ENCODE measurements around the gene STPG3. TPM values are rescaled to one million over a fixed set of nuclear protein-coding genes. Genes with fewer than 3 reads are reported as not detected.

STPG3 gene
- total and polyA plus RNA-seq, 2 of the 4 experiments (the other 2 are of a cell fraction): not detected

GRCh38 chr9:137295849-137296669 is 45.0 kb downstream of the STPG3 start:
- Histone ChIP-seq H3K27ac (ENCODE audit: insufficient read depth, low read length) (no peak overlapping the region), H2BK120ac (ENCODE audit: low read depth, low read length) (no peak overlapping the region), H3K36me3 (ENCODE audit: control insufficient read depth, insufficient read depth, low read length) (no peaks in the 10 kb centered on the region), H3K4me1 (ENCODE audit: control insufficient read depth, insufficient read depth, low read length) (no peaks in the 10 kb centered on the region), H3K14ac (replicated peaks; ENCODE audit: low read depth, low read length) (no peak overlapping the region), H4K8ac (ENCODE audit: low read depth in 2 of 2, low read length in 2 of 2) (no peak overlapping the region), H2AK9ac (replicated peaks; ENCODE audit: low read depth, low read length, poor library complexity) (no peak overlapping the region), H3K18ac (ENCODE audit: low read depth, low read length) (no peak overlapping the region), H3K4me3 (ENCODE audit: insufficient read depth, low read depth, low read length) (peak overlapping the region; percentile 39), H2AFZ (replicated peaks; ENCODE audit: low read length, poor library complexity) (peak overlapping the region; percentile 76), H3K27me3 (ENCODE audit: control insufficient read depth, insufficient read depth, low read length) (peaks cover 33% of the 10 kb centered on the region), H2BK5ac (ENCODE audit: low read depth, low read length, poor library complexity, severe bottlenecking) (no peak overlapping the region), H4K20me1 (ENCODE audit: insufficient read depth, low read length) (no peaks in the 10 kb centered on the region), H2BK15ac (ENCODE audit: low read depth, low read length) (no peak overlapping the region), H3K9me3 (ENCODE audit: control insufficient read depth, insufficient read depth, low read length) (peaks cover 5% of the 10 kb centered on the region; the same call in 1 of the 2 replicates), H4K5ac (ENCODE audit: low read depth, low read length) (no peak overlapping the region), H3K23ac (ENCODE audit: low read depth, low read length) (no peak overlapping the region), H2BK20ac (ENCODE audit: low read depth, low read length) (no peak overlapping the region), H3K9me1 (ENCODE audit: insufficient read depth, low read length) (no peaks in the 10 kb centered on the region), H3K4me2 (ENCODE audit: low read depth, low read length) (no peak overlapping the region; the same call in 1 of the 2 replicates), H3K56ac (ENCODE audit: extremely low read depth, insufficient read depth, low read length) (no peak overlapping the region), H3K79me1 (ENCODE audit: low read depth in 1 of 2, low read length in 2 of 2) (no peaks in the 10 kb centered on the region), H4K91ac (ENCODE audit: insufficient read depth, low read depth, low read length) (no peak overlapping the region), H3K9ac (ENCODE audit: low read depth, low read length) (no peak overlapping the region), H3K4ac (ENCODE audit: low read depth, low read length) (no peak overlapping the region), H2AK5ac (ENCODE audit: low read depth, low read length) (no peak overlapping the region)
- no peak for DNase-seq
- no peak for TF ChIP-seq MAZ (IDR thresholded peaks at IDR 0.05; ENCODE audit: borderline replicate concordance, low read depth, low read length)
- TF ChIP-seq ELK1 (IDR thresholded peaks at IDR 0.05; ENCODE audit: borderline replicate concordance, low read depth, low read length): no peak
- TF ChIP-seq RAD21 (IDR thresholded peaks at IDR 0.05; ENCODE audit: low read length): no peak
- TF ChIP-seq RFX5 (IDR thresholded peaks at IDR 0.05; ENCODE audit: low read depth, low read length): no peak
- no peak for TF ChIP-seq NFE2L2 (IDR thresholded peaks at IDR 0.05; ENCODE audit: low read depth, low read length)
- no peak for TF ChIP-seq POLR2A (IDR thresholded peaks at IDR 0.05; ENCODE audit: low read depth, low read length)
- POLR2A ChIA-PET (ENCODE audit: unreplicated experiment): no interaction called here
- in situ Hi-C loops (cut with MboI; ENCODE audit: low sequenced_read_pairs): no loop called here
- 24% methylated on average over 29 of the region's 78 CpGs; no CpG with 5 or more reads in 1 of the 2 experiments for WGBS, 2 experiments (ENCODE audit: extremely low coverage in 2 of 2, insufficient read length in 1 of 2)
- dilution Hi-C loops (cut with HindIII; ENCODE audit: low sequenced_read_pairs, unreplicated experiment): no loop called here
- CTCF ChIA-PET: no interaction called here
- intact Hi-C loops (cut with micrococcal nuclease): loop anchor here (2.0 kb wide), 1 partner anchor 149 kb away; no protein-coding TSS in a partner anchor
- BruUV-seq (replicated peaks): no TSS peak
- no peak; the same call in 1 of the 2 replicates for ATAC-seq (ENCODE audit: low read depth)

Measured in IMR-90 (cell line).